Measurements from ENCODE around the gene ACY1.

Gene ACY1

GRCh38 chr3:52015438-52016228, 32.3 kb downstream of the ACY1 start:
- in situ Hi-C loops (cut with HindIII; ENCODE audit: low pct_ligation_motif_present, low pct_unique_long_range_greater_than_20kb, low sequenced_read_pairs): no loop called here
- DNase-seq: no peak

- no peak for DNase-seq
- in situ Hi-C loops (cut with HindIII; ENCODE audit: low pct_ligation_motif_present, low pct_unique_long_range_greater_than_20kb, low sequenced_read_pairs): no loop called here
Observed at GRCh38 chr3:52017586-52017985, 34.3 kb downstream of the ACY1 start.

- DNase-seq: no peak
- in situ Hi-C loops (cut with HindIII; ENCODE audit: low pct_ligation_motif_present, low pct_unique_long_range_greater_than_20kb, low sequenced_read_pairs): no loop called here
Observed at GRCh38 chr3:52018319-52019000, 35.1 kb downstream of the ACY1 start.

- no peak for DNase-seq
- in situ Hi-C loops (cut with HindIII; ENCODE audit: low pct_ligation_motif_present, low pct_unique_long_range_greater_than_20kb, low sequenced_read_pairs): no loop called here
Observed at GRCh38 chr3:52019352-52020080, 36.2 kb downstream of the ACY1 start.

- no peak for DNase-seq
- in situ Hi-C loops (cut with HindIII; ENCODE audit: low pct_ligation_motif_present, low pct_unique_long_range_greater_than_20kb, low sequenced_read_pairs): no loop called here
Observed at GRCh38 chr3:52020796-52021195, 37.5 kb downstream of the ACY1 start.

- DNase-seq: no peak
- in situ Hi-C loops (cut with HindIII; ENCODE audit: low pct_ligation_motif_present, low pct_unique_long_range_greater_than_20kb, low sequenced_read_pairs): no loop called here
Observed at GRCh38 chr3:52021489-52022268, 38.3 kb downstream of the ACY1 start.

- in situ Hi-C loops (cut with HindIII; ENCODE audit: low pct_ligation_motif_present, low pct_unique_long_range_greater_than_20kb, low sequenced_read_pairs): no loop called here
- DNase-seq: no peak
Observed at GRCh38 chr3:52022323-52023100, 39.2 kb downstream of the ACY1 start.

- in situ Hi-C loops (cut with HindIII; ENCODE audit: low pct_ligation_motif_present, low pct_unique_long_range_greater_than_20kb, low sequenced_read_pairs): no loop called here
- no peak for DNase-seq
Observed at GRCh38 chr3:52023101-52023770, 39.9 kb downstream of the ACY1 start.

GRCh38 chr3:52023860-52024764, 40.8 kb downstream of the ACY1 start:
- no peak for DNase-seq
- in situ Hi-C loops (cut with HindIII; ENCODE audit: low pct_ligation_motif_present, low pct_unique_long_range_greater_than_20kb, low sequenced_read_pairs): no loop called here

GRCh38 chr3:52024765-52025452, 41.6 kb downstream of the ACY1 start:
- DNase-seq: no peak
- in situ Hi-C loops (cut with HindIII; ENCODE audit: low pct_ligation_motif_present, low pct_unique_long_range_greater_than_20kb, low sequenced_read_pairs): no loop called here

- DNase-seq: no peak
- in situ Hi-C loops (cut with HindIII; ENCODE audit: low pct_ligation_motif_present, low pct_unique_long_range_greater_than_20kb, low sequenced_read_pairs): no loop called here
Observed at GRCh38 chr3:52025453-52025852, 42.1 kb downstream of the ACY1 start.

- no peak for DNase-seq
- in situ Hi-C loops (cut with HindIII; ENCODE audit: low pct_ligation_motif_present, low pct_unique_long_range_greater_than_20kb, low sequenced_read_pairs): no loop called here
Observed at GRCh38 chr3:52026041-52026440, 42.7 kb downstream of the ACY1 start.

- in situ Hi-C loops (cut with HindIII; ENCODE audit: low pct_ligation_motif_present, low pct_unique_long_range_greater_than_20kb, low sequenced_read_pairs): no loop called here
- DNase-seq: no peak
Observed at GRCh38 chr3:52028572-52028971, 45.2 kb downstream of the ACY1 start.

- DNase-seq: no peak
- in situ Hi-C loops (cut with HindIII; ENCODE audit: low pct_ligation_motif_present, low pct_unique_long_range_greater_than_20kb, low sequenced_read_pairs): no loop called here
Observed at GRCh38 chr3:52029053-52029452, 45.7 kb downstream of the ACY1 start.

- in situ Hi-C loops (cut with HindIII; ENCODE audit: low pct_ligation_motif_present, low pct_unique_long_range_greater_than_20kb, low sequenced_read_pairs): no loop called here
- no peak for DNase-seq
Observed at GRCh38 chr3:52029535-52029934, 46.2 kb downstream of the ACY1 start.

GRCh38 chr3:52030714-52031310, 47.5 kb downstream of the ACY1 start:
- no peak for DNase-seq
- in situ Hi-C loops (cut with HindIII; ENCODE audit: low pct_ligation_motif_present, low pct_unique_long_range_greater_than_20kb, low sequenced_read_pairs): no loop called here
